Right ventricle myocardium superior (tissue), 1 donor: ENCODE data around the gene CEP164. TPM values are rescaled to one million over a fixed set of nuclear protein-coding genes. Genes with fewer than 3 reads are reported as not detected.
"Not testable (repeated sequence)": the region's sequence is repeated elsewhere in the genome, so short reads cannot be mapped to it uniquely, and the experiment has no call there.

ENCODE experiments used
- ATAC-seq: fragments of 200-7000 bp; cut with Tn5 transposase; one replicate; pipeline ENCODE4 v1.9.1; 2020; ENCODE audit warnings: mild to moderate bottlenecking; ENCODE audit not compliant: poor library complexity
- DNase-seq: peaks from one replicate; pipeline ENCODE4 v3.0.0-alpha.2; 2020
- intact Hi-C: fragments of 100-400 bp; cut with DNase I; formaldehyde crosslinking; loops from one replicate; pipeline ENCODE4 v1.11.2; 2022
- total RNA-seq: library from RNA; stranded (reverse); fragmentation: NEBNext Ultra II Directional; extraction: Animal tissue kit (Norgen Biotek cat#: 25700); gene quantifications from one replicate; pipeline ENCODE4 v1.2.1, GENCODE V29; 2021
- donor health status: DM: no; HTN: yes; CAD: no; lungs with severe emphysema.

CEP164 gene
- total RNA-seq, 1 donor from 2014 or later = 4.3 TPM

- ATAC-seq (no peak), DNase-seq (no peak)
- intact Hi-C loops = no loop called here
Measured at GRCh38 chr11:117385471-117385870, 57.8 kb downstream of the CEP164 start.

- intact Hi-C loops = no loop called here
- ATAC-seq = no peak
- no peak for DNase-seq
Measured at GRCh38 chr11:117385906-117386305, 58.3 kb downstream of the CEP164 start.

- no peak for DNase-seq
- intact Hi-C loops = no loop called here
Measured at GRCh38 chr11:117387992-117388755, 60.5 kb downstream of the CEP164 start.

GRCh38 chr11:117390743-117391142, 63.1 kb downstream of the CEP164 start:
- DNase-seq (no peak), ATAC-seq (no peak)
- intact Hi-C loops = no loop called here

More at GRCh38 chr11:117387992-117388755, 60.5 kb downstream of the CEP164 start:
- no peak for ATAC-seq

- intact Hi-C loops = no loop called here
- DNase-seq (no peak), ATAC-seq (no peak)
Measured at GRCh38 chr11:117391181-117391580, 63.5 kb downstream of the CEP164 start.

GRCh38 chr11:117392001-117392690, 64.5 kb downstream of the CEP164 start:
- ATAC-seq (no peak), DNase-seq (no peak)
- intact Hi-C loops = no loop called here

- intact Hi-C loops = no loop called here
- DNase-seq = no peak
- no peak for ATAC-seq
Measured at GRCh38 chr11:117392979-117393378, 65.3 kb downstream of the CEP164 start.

GRCh38 chr11:117394221-117394925, 66.7 kb downstream of the CEP164 start:
- ATAC-seq (no peak), DNase-seq (no peak)
- intact Hi-C loops = no loop called here

GRCh38 chr11:117395476-117395875, 67.8 kb downstream of the CEP164 start:
- DNase-seq (no peak), ATAC-seq (no peak)
- intact Hi-C loops = no loop called here

GRCh38 chr11:117396970-117397369, 69.3 kb downstream of the CEP164 start:
- DNase-seq = no peak
- ATAC-seq = no peak
- intact Hi-C loops = no loop called here

GRCh38 chr11:117398618-117399017, 71.0 kb downstream of the CEP164 start:
- intact Hi-C loops, DNase-seq, ATAC-seq: not testable (repeated sequence)

- ATAC-seq, intact Hi-C loops, DNase-seq: not testable (repeated sequence)
Measured at GRCh38 chr11:117399100-117399840, 71.6 kb downstream of the CEP164 start.

- DNase-seq, intact Hi-C loops, ATAC-seq: not testable (repeated sequence)
Measured at GRCh38 chr11:117405898-117406297, 78.2 kb downstream of the CEP164 start.

GRCh38 chr11:117407016-117407415, 79.4 kb downstream of the CEP164 start:
- ATAC-seq (no peak), DNase-seq (no peak)
- intact Hi-C loops = no loop called here

GRCh38 chr11:117408356-117408755, 80.7 kb downstream of the CEP164 start:
- no peak for DNase-seq

GRCh38 chr11:117409511-117409910, 81.9 kb downstream of the CEP164 start:
- DNase-seq (no peak), ATAC-seq (no peak)
- intact Hi-C loops = no loop called here

More at GRCh38 chr11:117408356-117408755, 80.7 kb downstream of the CEP164 start:
- no peak for ATAC-seq
- intact Hi-C loops = no loop called here

- intact Hi-C loops = no loop called here
- ATAC-seq (no peak), DNase-seq (no peak)
Measured at GRCh38 chr11:117410238-117410637, 82.6 kb downstream of the CEP164 start.

GRCh38 chr11:117410861-117411710, 83.4 kb downstream of the CEP164 start:
- ATAC-seq (no peak), DNase-seq (no peak)
- intact Hi-C loops = no loop called here
